CD4-positive, alpha-beta T cell treated with Interferon gamma for 1 hour (primary cell): Measurements from ENCODE around the gene ERCC6L2.

ENCODE experiments used
- DNase-seq: peaks from one replicate; pipeline ENCODE4 v3.0.0-alpha.2; 2020

The ERCC6L2 gene

GRCh38 chr9:95981761-95982390, 106.4 kb downstream of the ERCC6L2 start:
- DNase-seq = peak; percentile 11

- no peak for DNase-seq
These were observed 110.1 kb downstream of the ERCC6L2 start for GRCh38 chr9:95985440-95986055.

GRCh38 chr9:95989297-95989696, 113.8 kb downstream of the ERCC6L2 start:
- DNase-seq = no peak

GRCh38 chr9:95991326-95991725, 115.8 kb downstream of the ERCC6L2 start:
- DNase-seq = no peak

- DNase-seq = no peak
These were observed 117.0 kb downstream of the ERCC6L2 start for GRCh38 chr9:95992536-95992935.

GRCh38 chr9:95993337-95993736, 117.8 kb downstream of the ERCC6L2 start:
- DNase-seq = no peak

GRCh38 chr9:95999390-95999789, 123.9 kb downstream of the ERCC6L2 start:
- DNase-seq = no peak

GRCh38 chr9:96004379-96004778, 128.9 kb downstream of the ERCC6L2 start:
- no peak for DNase-seq

- DNase-seq = no peak
These were observed 130.9 kb downstream of the ERCC6L2 start for GRCh38 chr9:96006296-96006879.

GRCh38 chr9:96006961-96007360, 131.5 kb downstream of the ERCC6L2 start:
- DNase-seq = no peak

- DNase-seq = no peak
These were observed 133.2 kb downstream of the ERCC6L2 start for GRCh38 chr9:96008502-96009222.

GRCh38 chr9:96009223-96009602, 133.7 kb downstream of the ERCC6L2 start:
- no peak for DNase-seq

- peak; percentile 73 for DNase-seq
These were observed 134.4 kb downstream of the ERCC6L2 start for GRCh38 chr9:96009690-96010472.

GRCh38 chr9:96014078-96014477, 138.6 kb downstream of the ERCC6L2 start:
- DNase-seq = peak; percentile 66

GRCh38 chr9:96015876-96016686, 140.6 kb downstream of the ERCC6L2 start:
- no peak for DNase-seq
